ENCODE measurements around the gene OR6J1. TPM values are rescaled to one million over a fixed set of nuclear protein-coding genes. Genes with fewer than 3 reads are reported as not detected.
A peak's percentile ranks its signal among the peaks of the same experiment; 100 is the strongest.

Gene OR6J1
- total RNA-seq, 1 donor from 2014 or later = not detected

- H3K36me3 ChIP-seq = peaks cover 4 to 53% of the 10 kb centered on the region in 2 donors
- DNase-seq (ENCODE audit: extremely low spot score in 2 of 2) = no peak
- H3K9me3 ChIP-seq = no peaks in the 10 kb centered on the region
- intact Hi-C loops (cut with DNase I) = no loop called here
- peaks cover 27% of the 10 kb centered on the region for H3K4me1 ChIP-seq
- no peak overlapping the region for H3K27ac ChIP-seq
- no peaks in the 10 kb centered on the region for H3K27me3 ChIP-seq
- no peak for TF ChIP-seq POLR2AphosphoS5 (IDR thresholded peaks at IDR 0.05; ENCODE audit: insufficient read depth in 1 of 2, low read depth in 1 of 2)
- no peak for TF ChIP-seq POLR2A (IDR thresholded peaks at IDR 0.05)
- TF ChIP-seq CTCF (IDR thresholded peaks at IDR 0.05) = no peak
- no peak overlapping the region for H3K4me3 ChIP-seq
These were observed 42.2 kb downstream of the OR6J1 start for GRCh38 chr14:22601996-22602395.

GRCh38 chr14:22601456-22601855, 42.7 kb downstream of the OR6J1 start:
- Histone ChIP-seq H3K9me3 (no peaks in the 10 kb centered on the region), H3K4me1 (peaks cover 27% of the 10 kb centered on the region), H3K27ac (no peak overlapping the region), H3K4me3 (no peak overlapping the region), H3K36me3 (peaks cover 4 to 48% of the 10 kb centered on the region in 2 donors), H3K27me3 (no peaks in the 10 kb centered on the region)
- DNase-seq (ENCODE audit: extremely low spot score in 2 of 2) = no peak
- intact Hi-C loops (cut with DNase I) = no loop called here
- TF ChIP-seq CTCF (IDR thresholded peaks at IDR 0.05) (no peak), POLR2AphosphoS5 (IDR thresholded peaks at IDR 0.05; ENCODE audit: insufficient read depth in 1 of 2, low read depth in 1 of 2) (no peak), POLR2A (IDR thresholded peaks at IDR 0.05) (no peak)

GRCh38 chr14:22600027-22600426, 44.1 kb downstream of the OR6J1 start:
- H3K36me3 ChIP-seq = peaks cover 2 to 34% of the 10 kb centered on the region in 2 donors
- H3K4me3 ChIP-seq = peak overlapping the region in 1 of 2 donors; percentile 70
- no peak for TF ChIP-seq CTCF (IDR thresholded peaks at IDR 0.05)
- no peak for TF ChIP-seq POLR2A (IDR thresholded peaks at IDR 0.05)
- TF ChIP-seq POLR2AphosphoS5 (IDR thresholded peaks at IDR 0.05; ENCODE audit: insufficient read depth in 1 of 2, low read depth in 1 of 2) = no peak
- H3K27me3 ChIP-seq = no peaks in the 10 kb centered on the region
- no peaks in the 10 kb centered on the region for H3K9me3 ChIP-seq
- intact Hi-C loops (cut with DNase I) = no loop called here
- no peak overlapping the region for H3K27ac ChIP-seq
- DNase-seq (ENCODE audit: extremely low spot score in 2 of 2) = no peak
- peaks cover 27% of the 10 kb centered on the region for H3K4me1 ChIP-seq

- TF ChIP-seq CTCF (IDR thresholded peaks at IDR 0.05) = no peak
- no peak for TF ChIP-seq POLR2A (IDR thresholded peaks at IDR 0.05)
- TF ChIP-seq POLR2AphosphoS5 (IDR thresholded peaks at IDR 0.05; ENCODE audit: insufficient read depth in 1 of 2, low read depth in 1 of 2) = no peak
- no peak for DNase-seq (ENCODE audit: extremely low spot score in 2 of 2)
- H3K4me3 ChIP-seq = peak overlapping the region; percentile 67 to 70
- no peaks in the 10 kb centered on the region for H3K9me3 ChIP-seq
- intact Hi-C loops (cut with DNase I) = no loop called here
- peak overlapping the region; percentile 93 for H3K27ac ChIP-seq
- peaks cover 27% of the 10 kb centered on the region for H3K4me1 ChIP-seq
- H3K27me3 ChIP-seq = no peaks in the 10 kb centered on the region
- peaks cover 0 to 27% of the 10 kb centered on the region in 2 donors for H3K36me3 ChIP-seq
These were observed 44.8 kb downstream of the OR6J1 start for GRCh38 chr14:22599349-22599748.

- Histone ChIP-seq H3K4me1 (peaks cover 27% of the 10 kb centered on the region), H3K27me3 (no peaks in the 10 kb centered on the region), H3K36me3 (peaks cover 0 to 22% of the 10 kb centered on the region in 2 donors), H3K27ac (peak overlapping the region; percentile 93), H3K4me3 (peak overlapping the region; percentile 67 to 70), H3K9me3 (no peaks in the 10 kb centered on the region)
- TF ChIP-seq CTCF (IDR thresholded peaks at IDR 0.05) (no peak), POLR2A (IDR thresholded peaks at IDR 0.05) (no peak), POLR2AphosphoS5 (IDR thresholded peaks at IDR 0.05; ENCODE audit: insufficient read depth in 1 of 2, low read depth in 1 of 2) (peak in 1 of 2 donors; percentile 73)
- no peak for DNase-seq (ENCODE audit: extremely low spot score in 2 of 2)
- intact Hi-C loops (cut with DNase I) = no loop called here
These were observed 45.3 kb downstream of the OR6J1 start for GRCh38 chr14:22598896-22599244.

Data from vagina (tissue), 2 donors.